LNCAP (cell line): ENCODE data around the gene PET100.

ENCODE experiments used
- CTCF ChIP-seq: fragments of 450-650 bp; IDR thresholded peaks from 2 replicates; pipeline ENCODE4 v1.5.1; 2017; ENCODE audit warnings: mild to moderate bottlenecking

Gene PET100

GRCh38 chr19:7632340-7633203 is 3.0 kb downstream of the PET100 start:
- TF ChIP-seq CTCF = no peak

GRCh38 chr19:7633698-7634097 is 4.1 kb downstream of the PET100 start, which contains the start of gene PCP2:
TSS of gene PCP2 (minus strand) at chr19:7633719. CDS start at chr19:7633457, 262 bp downstream.
- TF ChIP-seq CTCF = no peak

- no peak for TF ChIP-seq CTCF
These were observed 6.1 kb downstream of the PET100 start for GRCh38 chr19:7635670-7636069.

- TF ChIP-seq CTCF = no peak
These were observed 6.7 kb downstream of the PET100 start for GRCh38 chr19:7636317-7636690.

- TF ChIP-seq CTCF = no peak
These were observed 7.2 kb downstream of the PET100 start, which contains the start of gene STXBP2 for GRCh38 chr19:7636691-7637373. TSS of gene STXBP2 (plus strand) at chr19:7637110. CDS start at chr19:7637150, 40 bp downstream.

GRCh38 chr19:7637374-7638256 is 8.0 kb downstream of the PET100 start:
- no peak for TF ChIP-seq CTCF

- TF ChIP-seq CTCF = no peak
These were observed 9.3 kb downstream of the PET100 start for GRCh38 chr19:7638802-7639465.
